HepG2 (cell line): ENCODE results near the gene TJP2.

Experiments
- BHLHE40 ChIP-seq: IDR thresholded peaks from 2 replicates; pipeline ENCODE4 v1.6.1; 2011; ENCODE audit warnings: low read length, improper control_type of control experiment
- ETV6 ChIP-seq: sonication (generic); formaldehyde crosslinking; conservative IDR thresholded peaks from 2 replicates; pipeline ENCODE4 v1.4.0; 2020; ENCODE audit warnings: missing genetic modification reagents
- POLR2A ChIP-seq, 2 experiments: IDR thresholded peaks; 2 replicates each; pipeline ENCODE4 v1.6.1; 2011; ENCODE audit warnings: low read depth in 2 of 2, low read length in 2 of 2, mild to moderate bottlenecking in 1 of 2, moderate library complexity in 1 of 2; ENCODE audit not compliant: insufficient read depth in 1 of 2
- SNRNP70 ChIP-seq: fragments of 200-400 bp; formaldehyde crosslinking; IDR thresholded peaks from 2 replicates; pipeline ENCODE4 v1.6.1; 2017; ENCODE audit warnings: mild to moderate bottlenecking, low read depth, low read length, moderate library complexity
- ZFP62 ChIP-seq: sonication (generic); formaldehyde crosslinking; IDR thresholded peaks from 2 replicates; pipeline ENCODE4 v1.4.0; 2020; ENCODE audit warnings: missing genetic modification reagents

GRCh38 chr9:69295872-69296552 is 121.9 kb downstream of the TJP2 start:
- TF ChIP-seq ZFP62 (CRISPR knock-in tag) (no peak), SNRNP70 (no peak), BHLHE40 (no peak), ETV6 (CRISPR knock-in tag) (no peak), POLR2A (IDR thresholded peaks at IDR 0.05; ENCODE audit: insufficient read depth in 1 of 2, low read depth in 2 of 2, low read length in 2 of 2) (no peak)
